GM23248 (cell line): Measurements from ENCODE around the gene SIRT7. TPM values are rescaled to one million over a fixed set of nuclear protein-coding genes. Genes with fewer than 3 reads are reported as not detected.

Source experiments
- DNase-seq: peaks from one replicate; pipeline ENCODE4 v3.0.0-alpha.2; 2015
- H2AFZ ChIP-seq: fragments of 200-600 bp; sonication (generic); 2 replicates; pipeline ENCODE4 v1.6.1; 2016; ENCODE audit warnings: antibody characterized with exemption
- H3F3A ChIP-seq: fragments of 200-600 bp; sonication (generic); 2 replicates; pipeline ENCODE4 v1.6.1; 2016; ENCODE audit warnings: mild to moderate bottlenecking, antibody characterized with exemption, mixed run types; ENCODE audit not compliant: insufficient read depth
- H3K27ac ChIP-seq: fragments of 200-600 bp; sonication (generic); 2 replicates; pipeline ENCODE4 v1.5.1; 2016; ENCODE audit warnings: mild to moderate bottlenecking
- H3K27me3 ChIP-seq: fragments of 200-600 bp; sonication (generic); replicated peaks from 2 replicates; pipeline ENCODE4 v1.6.1; 2016; ENCODE audit warnings: mild to moderate bottlenecking; ENCODE audit not compliant: insufficient read depth
- H3K36me3 ChIP-seq: fragments of 200-600 bp; sonication (generic); 2 replicates; pipeline ENCODE4 v1.6.1; 2016; ENCODE audit warnings: low read depth, mild to moderate bottlenecking
- H3K4me1 ChIP-seq: fragments of 200-600 bp; sonication (generic); 2 replicates; pipeline ENCODE4 v1.6.1; 2016; ENCODE audit warnings: mild to moderate bottlenecking; ENCODE audit not compliant: insufficient read depth
- H3K4me2 ChIP-seq: fragments of 200-600 bp; sonication (generic); one replicate; pipeline ENCODE4 v1.6.1; 2016; ENCODE audit warnings: mild to moderate bottlenecking; ENCODE audit not compliant: unreplicated experiment
- H3K4me3 ChIP-seq: fragments of 200-600 bp; sonication (generic); 2 replicates; pipeline ENCODE4 v1.5.1; 2016; ENCODE audit warnings: mild to moderate bottlenecking
- H3K79me2 ChIP-seq: fragments of 200-600 bp; sonication (generic); 2 replicates; pipeline ENCODE4 v1.6.1; 2016; ENCODE audit warnings: mild to moderate bottlenecking; ENCODE audit not compliant: insufficient read depth
- H3K9ac ChIP-seq: fragments of 200-600 bp; sonication (generic); 2 replicates; pipeline ENCODE4 v1.6.1; 2016; ENCODE audit warnings: mild to moderate bottlenecking
- H3K9me2 ChIP-seq: fragments of 200-600 bp; sonication (generic); 2 replicates; pipeline ENCODE4 v1.6.1; 2016; ENCODE audit warnings: mixed run types, mild to moderate bottlenecking, moderate library complexity; ENCODE audit not compliant: insufficient read depth
- H3K9me3 ChIP-seq: fragments of 200-600 bp; sonication (generic); one replicate; pipeline ENCODE4 v1.6.1; 2017; ENCODE audit warnings: low read depth
- H4K20me1 ChIP-seq: fragments of 200-600 bp; sonication (generic); 2 replicates; pipeline ENCODE4 v1.6.0; 2016; ENCODE audit not compliant: insufficient read depth
- EZH2 ChIP-seq: fragments of 200-600 bp; sonication (generic); IDR thresholded peaks from 2 replicates; pipeline ENCODE4 v1.6.1; 2018; ENCODE audit warnings: antibody characterized with exemption, mild to moderate bottlenecking; ENCODE audit not compliant: insufficient read depth, poor library complexity, severe bottlenecking
- EZH2phosphoT487 ChIP-seq: fragments of 200-600 bp; sonication (generic); IDR thresholded peaks from 2 replicates; pipeline ENCODE4 v1.6.1; 2018; ENCODE audit warnings: antibody characterized with exemption, moderate library complexity, mild to moderate bottlenecking, low read depth; ENCODE audit not compliant: insufficient read depth
- WGBS, 2 experiments: methylation state at CpG; one replicate each; pipeline ENCODE4 v1.1.6; 2015 to 2017; ENCODE audit warnings: low lambda C conversion rate in 2 of 2, low coverage in 1 of 2; ENCODE audit errors: missing lambda C conversion rate in 2 of 2; 5-methylcytosine and 5-hydroxymethylcytosine counted together
- in situ Hi-C: fragments of 300-500 bp; cut with MboI; formaldehyde crosslinking; loops from 2 replicates; pipeline ENCODE4 v1.15.0; 2020
- polyA plus RNA-seq: library from polyadenylated mRNA; unstranded; fragments of >200 nt; fragmentation: Nextera tagmentation; extraction: Ambion mirVana; gene quantifications from 2 replicates; pipeline ENCODE4 v1.2.1, GENCODE V29; 2016
- total RNA-seq: library from RNA; depleted of rRNA; stranded (reverse); fragments of >200 nt; shearing (Covaris generic); gene quantifications from 2 replicates; pipeline ENCODE4 v1.2.3, GENCODE V29; 2014

Gene SIRT7
- total and polyA plus RNA-seq, 2 experiments from 2014 or later, result 11.4 to 13.1 TPM

DNA sequence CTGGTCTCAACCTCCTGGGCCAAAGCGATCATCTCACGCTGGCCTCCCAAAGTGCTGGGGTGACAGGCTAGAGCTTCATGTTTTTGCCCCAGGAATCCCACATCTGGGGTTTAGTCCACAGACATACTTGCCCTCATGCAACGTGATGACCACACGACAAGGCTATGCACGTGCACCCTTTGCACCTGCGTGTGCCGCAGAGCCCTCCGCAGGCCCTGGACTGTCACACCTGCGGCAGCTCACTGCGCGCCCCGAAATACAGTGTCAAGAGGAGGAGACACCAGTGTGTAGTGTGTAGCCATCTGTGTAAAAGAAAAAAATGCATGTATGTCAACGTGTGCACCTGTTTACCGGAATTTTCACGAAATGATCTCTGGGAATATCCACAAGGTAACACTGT lies 32.5 kb upstream of the SIRT7 start:
- DNase-seq, result no peak
- in situ Hi-C loops, result no loop called here
- Histone ChIP-seq H2AFZ (no peak overlapping the region), H3K36me3 (no peaks in the 10 kb centered on the region), H3F3A (no peaks in the 10 kb centered on the region), H3K79me2 (no peaks in the 10 kb centered on the region), H3K4me2 (no peak overlapping the region), H3K9me3 (no peaks in the 10 kb centered on the region), H4K20me1 (no peaks in the 10 kb centered on the region), H3K4me3 (no peak overlapping the region), H3K9me2 (no peaks in the 10 kb centered on the region), H3K27me3 (no peaks in the 10 kb centered on the region), H3K4me1 (no peaks in the 10 kb centered on the region), H3K27ac (no peak overlapping the region), H3K9ac (no peak overlapping the region)
- WGBS, 2 experiments, result 84 to 87% methylated on average over 15 of the region's 15 CpGs
- TF ChIP-seq EZH2phosphoT487, result no peak
- TF ChIP-seq EZH2, result no peak

DNA sequence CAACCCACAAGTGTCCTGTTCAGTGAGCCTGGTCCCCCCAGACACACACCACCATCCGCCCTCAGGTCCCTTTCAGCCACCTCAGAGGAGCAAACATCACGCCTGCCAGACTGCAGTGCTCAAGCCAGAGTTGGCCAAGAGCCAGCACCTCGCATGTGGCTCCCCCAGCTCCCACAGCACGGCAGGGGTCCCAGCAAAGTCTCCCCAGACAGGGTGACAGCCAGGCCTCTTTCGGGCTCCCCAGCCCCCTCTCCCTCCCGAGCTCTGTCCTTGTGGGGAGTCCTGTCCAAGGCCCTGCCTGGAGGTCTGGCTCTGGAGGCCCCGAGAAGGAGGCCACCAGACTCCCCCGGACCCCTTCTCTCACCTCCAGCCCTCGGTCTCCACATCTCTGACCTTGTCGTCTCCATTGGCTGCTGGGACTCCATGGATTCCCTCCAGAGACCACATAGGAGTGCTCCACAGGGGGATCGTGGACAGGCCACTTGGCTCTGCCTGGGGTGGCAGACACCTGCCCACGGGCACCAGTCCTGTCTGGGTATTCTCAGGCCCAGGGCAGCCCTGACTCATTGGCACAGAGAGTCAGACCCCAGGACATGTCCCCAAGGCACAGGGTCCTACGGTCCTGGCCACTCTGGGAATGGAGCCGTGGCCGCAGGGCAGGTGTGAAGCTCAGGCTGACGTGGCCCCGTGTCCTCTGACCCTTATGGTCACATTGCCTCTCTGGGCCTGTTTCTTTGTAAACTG lies 30.8 kb upstream of the SIRT7 start:
- in situ Hi-C loops, result no loop called here

DNA sequence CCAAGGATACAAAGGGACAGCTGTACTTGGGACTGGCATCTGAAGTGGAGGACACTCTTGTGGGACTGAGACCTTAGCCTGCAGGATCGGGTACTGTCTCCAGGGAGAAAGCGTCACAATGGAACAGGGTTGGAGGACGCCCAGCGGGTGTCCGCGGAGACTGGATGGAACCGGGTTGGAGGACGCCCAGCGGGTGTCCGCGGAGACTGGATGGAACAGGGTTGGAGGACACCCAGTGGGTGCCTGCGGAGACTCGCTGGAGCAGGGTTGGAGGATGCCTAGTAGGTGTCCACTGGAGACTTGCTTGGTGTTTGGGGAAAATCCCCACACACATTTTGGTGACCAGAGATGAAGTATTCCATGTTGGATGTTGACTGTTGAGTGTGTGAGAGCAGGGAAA lies 29.2 kb upstream of the SIRT7 start, which contains the start of gene MYADML2:
TSS of gene MYADML2 (minus strand) at position 45 of the 400 bp plus-strand sequence. CDS start 5,492 bp downstream, outside the sequence.
- Histone ChIP-seq H3K9ac (no peak within 1 kb of the TSS), H3K9me3 (no peaks in the 10 kb centered on the region), H3K36me3 (no peaks in the 10 kb centered on the region), H3K79me2 (no peaks in the 10 kb centered on the region), H3K9me2 (no peaks in the 10 kb centered on the region), H4K20me1 (no peaks in the 10 kb centered on the region), H3F3A (no peaks in the 10 kb centered on the region), H3K27me3 (no peaks in the 10 kb centered on the region), H2AFZ (no peak within 1 kb of the TSS), H3K4me1 (no peaks in the 10 kb centered on the region), H3K4me2 (no peak within 1 kb of the TSS), H3K4me3 (no peak within 1 kb of the TSS), H3K27ac (no peak within 1 kb of the TSS)
- in situ Hi-C loops, result no loop called here
- DNase-seq, result no peak
- 81 to 88% methylated on average over 13 of the region's 13 CpGs for WGBS, 2 experiments
- TF ChIP-seq EZH2 (no peak), EZH2phosphoT487 (no peak)

More for the DNA sequence above, 30.8 kb upstream of the SIRT7 start:
- Histone ChIP-seq H3K27ac (no peak overlapping the region), H3K9ac (no peak overlapping the region), H4K20me1 (no peaks in the 10 kb centered on the region), H3K9me2 (no peaks in the 10 kb centered on the region), H3K36me3 (no peaks in the 10 kb centered on the region), H3K4me2 (no peak overlapping the region), H3F3A (no peaks in the 10 kb centered on the region), H3K4me1 (no peaks in the 10 kb centered on the region), H3K4me3 (no peak overlapping the region), H2AFZ (no peak overlapping the region), H3K79me2 (no peaks in the 10 kb centered on the region), H3K9me3 (no peaks in the 10 kb centered on the region), H3K27me3 (no peaks in the 10 kb centered on the region)
- DNase-seq, result no peak
- TF ChIP-seq EZH2phosphoT487 (no peak), EZH2 (no peak)
- 70 to 71% methylated on average over 16 to 17 of the region's 17 CpGs for WGBS, 2 experiments

DNA sequence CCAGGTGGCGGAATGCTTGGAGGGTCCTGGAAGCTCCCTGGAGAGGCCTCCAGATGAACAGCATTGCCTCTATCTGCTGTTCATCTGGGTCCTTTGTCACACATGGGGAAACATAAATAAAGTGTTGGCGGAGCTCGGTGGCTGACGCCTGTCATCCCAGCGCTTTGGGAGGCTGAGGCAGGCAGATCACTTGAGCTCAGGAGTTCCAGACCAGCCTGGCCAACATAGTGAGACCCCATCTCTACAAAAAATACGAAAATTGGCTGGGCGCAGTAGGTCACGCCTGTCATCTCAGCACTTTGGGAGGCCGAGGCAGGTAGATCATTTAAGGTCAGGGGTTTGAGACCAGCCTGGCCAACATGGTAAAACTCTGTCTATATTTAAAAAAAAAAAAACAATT lies 26.9 kb upstream of the SIRT7 start:
- in situ Hi-C loops, result no loop called here
- WGBS, 2 experiments, result 80 to 86% methylated on average over 9 of the region's 9 CpGs

More for the DNA sequence above, 26.9 kb upstream of the SIRT7 start:
- Histone ChIP-seq H3K9me2 (no peaks in the 10 kb centered on the region), H3F3A (no peaks in the 10 kb centered on the region), H2AFZ (no peak overlapping the region), H3K9me3 (no peaks in the 10 kb centered on the region), H3K79me2 (no peaks in the 10 kb centered on the region), H3K9ac (no peak overlapping the region), H3K27me3 (no peaks in the 10 kb centered on the region), H3K4me2 (no peak overlapping the region), H3K36me3 (no peaks in the 10 kb centered on the region), H4K20me1 (no peaks in the 10 kb centered on the region), H3K4me1 (no peaks in the 10 kb centered on the region), H3K4me3 (no peak overlapping the region), H3K27ac (no peak overlapping the region)
- DNase-seq, result no peak
- no peak for TF ChIP-seq EZH2phosphoT487
- TF ChIP-seq EZH2, result no peak
